NT2/D1 (cell line): ENCODE measurements around the gene TSPOAP1.

Experiments used
- DNase-seq: peaks from one replicate; pipeline ENCODE4 v3.0.0-alpha.2; 2011; ENCODE audit warnings: low read depth, low spot score
- H3K27me3 ChIP-seq: 2 replicates; pipeline ENCODE4 v1.6.0; 2011; ENCODE audit warnings: mild to moderate bottlenecking; ENCODE audit not compliant: insufficient read length, insufficient read depth
- H3K36me3 ChIP-seq: 2 replicates; pipeline ENCODE4 v1.6.1; 2011; ENCODE audit warnings: mild to moderate bottlenecking, low read length, mixed read lengths; ENCODE audit not compliant: insufficient read depth, insufficient read length
- H3K4me1 ChIP-seq: 2 replicates; pipeline ENCODE4 v1.5.1; 2011; ENCODE audit not compliant: insufficient read depth, insufficient read length
- H3K4me3 ChIP-seq: 2 replicates; pipeline ENCODE4 v1.5.1; 2011; ENCODE audit warnings: low read depth; ENCODE audit not compliant: insufficient read length
- H3K9ac ChIP-seq: 2 replicates; pipeline ENCODE4 v1.6.0; 2011; ENCODE audit warnings: low read depth; ENCODE audit not compliant: insufficient read length
- H3K9me3 ChIP-seq: 2 replicates; pipeline ENCODE4 v1.5.1; 2011; ENCODE audit warnings: mild to moderate bottlenecking, low read length; ENCODE audit not compliant: insufficient read depth
- SUZ12 ChIP-seq: IDR thresholded peaks from 2 replicates; pipeline ENCODE4 v1.6.1; 2011; ENCODE audit not compliant: insufficient read length, insufficient read depth; ENCODE audit errors: extremely low read depth
- YY1 ChIP-seq: IDR thresholded peaks from 2 replicates; pipeline ENCODE4 v1.6.1; 2011; ENCODE audit not compliant: insufficient read length, insufficient read depth
- ZNF274 ChIP-seq: IDR thresholded peaks from 2 replicates; pipeline ENCODE4 v1.6.1; 2011; ENCODE audit warnings: mild to moderate bottlenecking, low read depth, low read length

Gene TSPOAP1

DNA sequence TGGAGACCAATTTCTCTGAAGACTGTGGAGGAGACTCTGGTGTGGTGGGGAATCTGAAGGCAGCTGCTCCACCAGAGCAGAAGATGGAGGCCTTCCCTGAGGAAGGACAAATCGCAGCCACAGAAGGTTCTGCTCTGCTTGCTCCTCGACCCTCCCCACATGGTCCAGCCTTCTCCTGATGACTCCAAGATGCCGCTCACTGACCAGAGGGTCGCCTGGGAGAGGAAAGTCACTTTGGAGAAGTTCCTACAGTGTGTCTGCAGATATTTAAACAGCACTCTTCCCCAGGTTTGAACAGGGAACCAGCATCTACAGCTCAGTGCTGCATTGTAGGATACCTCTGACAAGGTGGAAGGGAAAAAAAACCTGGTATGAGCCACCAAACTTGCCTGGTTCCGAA is 44.4 kb upstream of the TSPOAP1 start:
- Histone ChIP-seq H3K9ac (no peak overlapping the region), H3K27me3 (no peaks in the 10 kb centered on the region), H3K36me3 (peaks cover 34% of the 10 kb centered on the region), H3K9me3 (no peaks in the 10 kb centered on the region), H3K4me1 (peaks cover 16% of the 10 kb centered on the region), H3K4me3 (no peak overlapping the region)
- TF ChIP-seq ZNF274 (no peak), YY1 (no peak), SUZ12 (no peak)
- DNase-seq, result no peak

DNA sequence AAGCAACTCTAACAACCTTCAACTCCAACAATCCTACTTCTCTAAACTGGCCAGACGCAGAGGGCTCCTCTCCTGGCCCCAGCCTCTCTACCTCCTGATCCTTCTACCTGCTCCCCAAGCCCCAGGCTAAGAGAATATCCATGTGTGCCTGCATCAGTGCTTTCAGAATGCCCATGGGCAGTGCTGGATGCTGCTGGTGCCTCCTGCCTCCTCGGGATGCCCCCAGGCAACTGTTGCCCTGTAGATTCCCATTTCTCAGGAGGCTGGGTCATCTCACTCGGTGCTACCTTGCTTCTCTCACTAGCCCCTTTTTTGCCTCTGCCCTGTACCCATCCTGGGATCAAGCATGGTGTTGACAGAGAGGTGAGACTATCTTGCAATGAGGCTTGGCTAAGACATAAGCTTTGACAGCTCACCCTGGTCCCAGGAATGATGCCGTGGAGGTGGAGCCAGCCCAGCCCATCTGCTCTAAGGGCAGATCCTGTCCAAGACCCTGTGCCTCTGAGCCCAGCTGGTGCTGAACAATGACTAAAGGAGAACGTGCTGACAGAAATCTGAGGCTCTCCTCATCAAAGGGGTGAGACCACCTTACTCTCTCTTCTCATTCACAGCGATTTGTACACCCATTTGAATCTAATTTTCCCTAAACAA is 42.8 kb upstream of the TSPOAP1 start:
- Histone ChIP-seq H3K4me3 (no peak overlapping the region), H3K4me1 (peaks cover 7% of the 10 kb centered on the region), H3K36me3 (peaks cover 43% of the 10 kb centered on the region), H3K9ac (no peak overlapping the region), H3K9me3 (no peaks in the 10 kb centered on the region), H3K27me3 (no peaks in the 10 kb centered on the region)
- TF ChIP-seq YY1 (no peak), ZNF274 (no peak), SUZ12 (no peak)
- DNase-seq, result no peak

DNA sequence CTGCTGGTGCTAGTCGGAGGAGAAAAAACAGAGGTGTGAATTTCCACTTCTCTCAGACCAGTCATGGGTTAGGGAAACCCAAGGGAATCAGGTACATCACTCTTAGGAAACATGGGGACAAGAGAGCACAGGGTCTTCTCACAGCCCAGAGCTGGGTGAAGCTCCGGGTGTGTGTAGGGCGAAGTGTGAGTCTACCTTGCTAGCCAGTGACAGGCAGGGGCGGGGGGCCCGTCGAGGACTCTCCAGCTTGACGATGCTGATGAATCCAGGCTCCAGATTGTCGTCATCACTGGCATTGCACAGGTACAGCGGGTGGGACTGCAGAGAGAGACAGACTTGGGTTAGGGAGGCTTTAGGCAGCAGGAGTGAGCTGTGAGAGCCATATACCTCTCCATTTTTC is 42.1 kb upstream of the TSPOAP1 start:
- no peak overlapping the region for H3K9ac ChIP-seq
- H3K4me3 ChIP-seq, result no peak overlapping the region
- peaks cover 43% of the 10 kb centered on the region for H3K36me3 ChIP-seq
- TF ChIP-seq SUZ12, result no peak
- no peak for TF ChIP-seq YY1
- no peak for TF ChIP-seq ZNF274
- H3K27me3 ChIP-seq, result no peaks in the 10 kb centered on the region
- peaks cover 7% of the 10 kb centered on the region for H3K4me1 ChIP-seq
- no peaks in the 10 kb centered on the region for H3K9me3 ChIP-seq
- no peak for DNase-seq

DNA sequence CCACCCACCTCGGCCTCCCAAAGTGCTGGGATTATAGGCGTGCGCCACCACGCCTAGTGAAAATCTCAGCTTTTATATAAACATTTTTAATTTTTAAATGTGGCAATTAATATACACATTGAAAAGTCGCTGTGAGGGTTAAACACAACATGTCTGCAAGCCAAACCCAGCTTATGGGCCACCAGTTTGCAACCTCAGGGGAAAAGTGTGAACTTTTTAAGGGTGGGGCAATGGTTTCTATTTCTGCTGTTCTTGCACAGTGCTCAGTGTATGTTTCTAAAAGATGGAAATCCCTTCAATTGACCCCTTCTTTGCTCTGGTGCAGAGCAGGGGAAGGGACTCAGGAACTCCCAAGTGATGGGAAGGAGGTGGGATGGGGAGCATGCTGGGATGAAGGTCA is 41.7 kb upstream of the TSPOAP1 start:
- peaks cover 43% of the 10 kb centered on the region for H3K36me3 ChIP-seq
- peaks cover 7% of the 10 kb centered on the region for H3K4me1 ChIP-seq
- no peaks in the 10 kb centered on the region for H3K9me3 ChIP-seq
- no peak overlapping the region for H3K9ac ChIP-seq
- H3K4me3 ChIP-seq, result no peak overlapping the region
- DNase-seq, result no peak
- TF ChIP-seq SUZ12 (no peak), YY1 (no peak), ZNF274 (no peak)
- no peaks in the 10 kb centered on the region for H3K27me3 ChIP-seq

DNA sequence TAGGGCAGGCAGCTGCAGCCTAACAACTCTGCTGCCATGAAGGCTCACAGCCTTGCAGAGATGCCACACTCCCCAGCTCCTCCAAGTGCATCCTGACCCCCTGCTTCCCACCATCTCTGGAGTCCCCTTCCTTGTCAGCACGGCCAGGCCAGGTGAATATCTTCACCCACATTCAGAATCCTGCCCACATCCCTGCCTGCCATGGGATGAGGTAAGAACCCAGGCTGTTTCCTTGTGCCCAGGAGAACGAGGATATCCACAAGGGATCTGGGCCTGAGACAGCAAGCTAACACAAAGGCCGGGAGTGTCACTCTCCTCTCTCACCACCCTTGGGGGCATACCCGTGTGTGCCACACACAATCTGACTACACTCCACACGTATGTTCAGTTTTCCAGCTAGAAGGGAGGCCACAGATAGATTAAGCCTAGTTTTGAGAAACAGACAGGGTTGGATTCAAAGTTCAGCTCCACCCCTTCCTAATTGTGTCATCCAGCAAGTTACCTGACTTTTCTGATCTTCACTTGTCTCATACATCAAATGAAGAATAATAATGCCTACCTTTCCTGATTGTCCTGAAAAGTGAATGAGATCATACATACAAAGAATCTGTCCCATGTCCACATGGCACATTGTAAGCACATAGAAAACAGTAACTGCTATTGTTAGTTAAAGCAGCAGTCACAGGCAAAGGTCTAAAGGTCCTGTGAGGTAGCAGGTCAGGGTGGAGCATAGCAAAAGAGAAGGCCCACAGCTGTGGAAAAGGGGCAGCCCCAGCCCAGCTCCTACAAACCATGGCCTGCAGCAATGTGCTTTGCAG is 40.8 kb upstream of the TSPOAP1 start:
- Histone ChIP-seq H3K4me3 (no peak overlapping the region), H3K9me3 (no peaks in the 10 kb centered on the region), H3K36me3 (peaks cover 43% of the 10 kb centered on the region), H3K27me3 (no peaks in the 10 kb centered on the region), H3K4me1 (peaks cover 10% of the 10 kb centered on the region), H3K9ac (no peak overlapping the region)
- TF ChIP-seq ZNF274 (no peak), YY1 (no peak), SUZ12 (no peak)
- no peak for DNase-seq

DNA sequence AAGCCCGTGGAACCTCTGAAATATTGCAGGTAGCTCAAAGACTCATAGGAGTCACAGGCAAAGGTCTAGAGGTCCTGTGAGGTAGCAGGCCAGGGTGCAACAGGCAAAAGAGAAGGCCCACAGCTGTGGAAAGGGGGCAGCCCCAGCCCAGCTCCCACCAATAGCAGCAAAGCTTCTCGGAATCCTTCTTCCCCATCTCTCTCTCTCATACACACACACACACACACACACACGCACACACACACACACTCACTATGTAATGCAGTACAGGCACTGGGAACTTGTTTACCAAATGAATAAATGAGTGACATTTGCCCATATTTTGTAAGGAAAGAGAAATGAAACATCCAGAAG is 40.2 kb upstream of the TSPOAP1 start:
- H3K9me3 ChIP-seq, result no peaks in the 10 kb centered on the region
- no peak for DNase-seq
- peaks cover 45% of the 10 kb centered on the region for H3K36me3 ChIP-seq
- H3K9ac ChIP-seq, result no peak overlapping the region
- TF ChIP-seq SUZ12 (no peak), YY1 (no peak), ZNF274 (no peak)
- H3K4me3 ChIP-seq, result no peak overlapping the region
- no peaks in the 10 kb centered on the region for H3K27me3 ChIP-seq
- peaks cover 15% of the 10 kb centered on the region for H3K4me1 ChIP-seq

DNA sequence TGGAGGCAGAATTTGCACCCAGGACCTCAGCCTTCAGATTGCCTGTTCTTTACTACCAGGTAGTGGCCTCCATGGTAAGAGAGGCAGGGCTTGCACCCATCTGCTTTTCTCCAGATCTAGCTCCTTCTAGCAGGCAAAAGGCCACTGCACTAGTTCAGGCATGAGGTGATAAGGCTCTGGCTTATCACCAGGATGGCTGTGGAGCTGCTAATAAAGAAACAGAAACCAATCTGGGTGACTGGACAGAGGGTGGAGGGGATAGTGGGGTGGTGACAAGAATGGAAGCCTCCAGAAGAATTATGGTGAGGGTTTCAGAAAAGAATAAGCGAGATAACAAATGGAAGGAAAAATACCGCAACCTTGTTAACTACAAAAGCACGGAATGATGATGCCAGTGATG is 38.9 kb upstream of the TSPOAP1 start:
- H3K9ac ChIP-seq, result no peak overlapping the region
- TF ChIP-seq YY1 (no peak), SUZ12 (no peak), ZNF274 (no peak)
- no peak overlapping the region for H3K4me3 ChIP-seq
- no peaks in the 10 kb centered on the region for H3K27me3 ChIP-seq
- H3K4me1 ChIP-seq, result peaks cover 17% of the 10 kb centered on the region
- no peak for DNase-seq
- H3K36me3 ChIP-seq, result peaks cover 50% of the 10 kb centered on the region
- H3K9me3 ChIP-seq, result no peaks in the 10 kb centered on the region
